Body of pancreas (tissue), 4 donors: ENCODE data around the gene SFXN3.

Source experiments
- CTCF ChIP-seq, 7 experiments: fragments of 450-650 bp in 4 of 7; fragments of 200-600 bp in 3 of 7; sonication (generic) in 3 of 7; IDR thresholded peaks; one replicate each; pipeline ENCODE4 v1.5.1; 2016 to 2019; ENCODE audit warnings: antibody characterized with exemption in 7 of 7
- POLR2A ChIP-seq, 3 donors: fragments of 450-650 bp; IDR thresholded peaks; one replicate each; pipeline ENCODE4 v1.6.1; 2016; ENCODE audit warnings: antibody characterized with exemption in 3 of 3, mild to moderate bottlenecking in 2 of 3

- TF ChIP-seq POLR2A (IDR thresholded peaks at IDR 0.05) (no peak), CTCF (IDR thresholded peaks at IDR 0.05) (no peak)
These were observed 22.9 kb upstream of the SFXN3 start for GRCh38 chr10:101007915-101008822.
